AG10803 (cell line): ENCODE results near the gene RAB3GAP2.
"Not testable (repeated sequence)": the region's sequence is repeated elsewhere in the genome, so short reads cannot be mapped to it uniquely, and the experiment has no call there.

Experiments
- DNase-seq: peaks from one replicate; pipeline ENCODE4 v3.0.0; 2010; ENCODE audit warnings: low read depth
- H3K4me3 ChIP-seq: 2 replicates; pipeline ENCODE4 v1.5.1; 2011; ENCODE audit warnings: mild to moderate bottlenecking, low read length, control low read depth
- CTCF ChIP-seq: conservative IDR thresholded peaks from 2 replicates; pipeline ENCODE4 v1.5.1; 2011; ENCODE audit warnings: mild to moderate bottlenecking, low read length, control low read depth, inconsistent platforms

Gene RAB3GAP2

GRCh38 chr1:220219136-220219442 lies 53.2 kb downstream of the RAB3GAP2 start:
- H3K4me3 ChIP-seq: no peak overlapping the region
- no peak for DNase-seq
- TF ChIP-seq CTCF: no peak

- peak; percentile 70 for DNase-seq
- peak; percentile 64 for TF ChIP-seq CTCF
- not testable (repeated sequence) for H3K4me3 ChIP-seq
These were observed 53.7 kb downstream of the RAB3GAP2 start for GRCh38 chr1:220218397-220219135.

- peak; percentile 30; the same call in 1 of the 2 replicates for TF ChIP-seq CTCF
- DNase-seq: no peak
- no peak overlapping the region for H3K4me3 ChIP-seq
These were observed 54.8 kb downstream of the RAB3GAP2 start for GRCh38 chr1:220217383-220217988.

- no peak for DNase-seq
- no peak for TF ChIP-seq CTCF
- no peak overlapping the region for H3K4me3 ChIP-seq
These were observed 58.8 kb downstream of the RAB3GAP2 start for GRCh38 chr1:220213382-220213983.

- TF ChIP-seq CTCF: no peak
- no peak for DNase-seq
- H3K4me3 ChIP-seq: no peak overlapping the region
These were observed 64.8 kb downstream of the RAB3GAP2 start for GRCh38 chr1:220207411-220207810.

- H3K4me3 ChIP-seq, DNase-seq: not testable (repeated sequence)
These were observed 67.5 kb downstream of the RAB3GAP2 start for GRCh38 chr1:220204758-220205157.

- TF ChIP-seq CTCF: no peak
- H3K4me3 ChIP-seq: no peak overlapping the region
- DNase-seq: no peak
These were observed 68.4 kb downstream of the RAB3GAP2 start for GRCh38 chr1:220203816-220204215.
